DND-41 (cell line): ENCODE measurements around the gene DYNLT2B.

Experiments
- ATAC-seq: fragments of 200-7000 bp; cut with Tn5 transposase; 3 replicates; pipeline ENCODE4 v1.9.1; 2021; ENCODE audit warnings: low read depth; ENCODE audit not compliant: insufficient read depth
- DNase-seq: peaks from one replicate; pipeline ENCODE4 v3.0.0-alpha.2; 2020
- H2AFZ ChIP-seq: 2 replicates; pipeline ENCODE4 v1.6.0; 2012; ENCODE audit warnings: low read depth, low read length
- H3K27ac ChIP-seq: 2 replicates; pipeline ENCODE4 v1.5.1; 2012; ENCODE audit warnings: low read length, inconsistent platforms
- H3K27me3 ChIP-seq: fragments of 200-600 bp; sonication (generic); 2 replicates; pipeline ENCODE4 v1.6.0; 2012; ENCODE audit warnings: low read length, mild to moderate bottlenecking, inconsistent platforms; ENCODE audit not compliant: insufficient read depth, poor library complexity
- H3K36me3 ChIP-seq: 2 replicates; pipeline ENCODE4 v1.5.1; 2012; ENCODE audit warnings: low read length, inconsistent platforms; ENCODE audit not compliant: insufficient read depth
- H3K4me1 ChIP-seq: 2 replicates; pipeline ENCODE4 v1.5.1; 2012; ENCODE audit warnings: mild to moderate bottlenecking, low read length; ENCODE audit not compliant: insufficient read depth
- H3K4me2 ChIP-seq: 2 replicates; pipeline ENCODE4 v1.6.0; 2012; ENCODE audit warnings: mild to moderate bottlenecking, moderate library complexity, low read length, inconsistent platforms; ENCODE audit not compliant: insufficient read depth
- H3K4me3 ChIP-seq, 2 experiments: fragments of 200-600 bp in 1 of 2; shearing (Covaris generic) in 1 of 2; 2 replicates each; pipeline ENCODE4 v1.5.1; 2012 to 2016; ENCODE audit warnings: inconsistent platforms in 2 of 2, low read length in 2 of 2, mild to moderate bottlenecking in 2 of 2, low read depth in 1 of 2, moderate library complexity in 1 of 2
- H3K79me2 ChIP-seq: 2 replicates; pipeline ENCODE4 v1.6.0; 2012; ENCODE audit warnings: low read length, inconsistent platforms; ENCODE audit not compliant: insufficient read depth
- H3K9ac ChIP-seq: 2 replicates; pipeline ENCODE4 v1.6.0; 2012; ENCODE audit warnings: low read depth, mild to moderate bottlenecking, inconsistent platforms, low read length, moderate library complexity
- H3K9me3 ChIP-seq: 2 replicates; pipeline ENCODE4 v1.5.1; 2012; ENCODE audit warnings: low read length, moderate library complexity, mild to moderate bottlenecking, inconsistent platforms; ENCODE audit not compliant: insufficient read depth, severe bottlenecking
- H4K20me1 ChIP-seq: 2 replicates; pipeline ENCODE4 v1.6.0; 2012; ENCODE audit warnings: low read length; ENCODE audit not compliant: insufficient read depth
- EZH2 ChIP-seq: IDR thresholded peaks from 3 replicates; pipeline ENCODE4 v1.6.1; 2012; ENCODE audit warnings: borderline replicate concordance, low read depth, mild to moderate bottlenecking, moderate library complexity, low read length, inconsistent platforms; ENCODE audit not compliant: severe bottlenecking
- TF ChIP-seq, protein P1 (sequence below): IDR thresholded peaks from 2 replicates; pipeline ENCODE4 v1.5.1; 2012; ENCODE audit warnings: borderline replicate concordance, low read length, moderate library complexity, mild to moderate bottlenecking; ENCODE audit not compliant: poor library complexity, severe bottlenecking; ENCODE audit errors: extremely low read depth

The DYNLT2B gene

DNA sequence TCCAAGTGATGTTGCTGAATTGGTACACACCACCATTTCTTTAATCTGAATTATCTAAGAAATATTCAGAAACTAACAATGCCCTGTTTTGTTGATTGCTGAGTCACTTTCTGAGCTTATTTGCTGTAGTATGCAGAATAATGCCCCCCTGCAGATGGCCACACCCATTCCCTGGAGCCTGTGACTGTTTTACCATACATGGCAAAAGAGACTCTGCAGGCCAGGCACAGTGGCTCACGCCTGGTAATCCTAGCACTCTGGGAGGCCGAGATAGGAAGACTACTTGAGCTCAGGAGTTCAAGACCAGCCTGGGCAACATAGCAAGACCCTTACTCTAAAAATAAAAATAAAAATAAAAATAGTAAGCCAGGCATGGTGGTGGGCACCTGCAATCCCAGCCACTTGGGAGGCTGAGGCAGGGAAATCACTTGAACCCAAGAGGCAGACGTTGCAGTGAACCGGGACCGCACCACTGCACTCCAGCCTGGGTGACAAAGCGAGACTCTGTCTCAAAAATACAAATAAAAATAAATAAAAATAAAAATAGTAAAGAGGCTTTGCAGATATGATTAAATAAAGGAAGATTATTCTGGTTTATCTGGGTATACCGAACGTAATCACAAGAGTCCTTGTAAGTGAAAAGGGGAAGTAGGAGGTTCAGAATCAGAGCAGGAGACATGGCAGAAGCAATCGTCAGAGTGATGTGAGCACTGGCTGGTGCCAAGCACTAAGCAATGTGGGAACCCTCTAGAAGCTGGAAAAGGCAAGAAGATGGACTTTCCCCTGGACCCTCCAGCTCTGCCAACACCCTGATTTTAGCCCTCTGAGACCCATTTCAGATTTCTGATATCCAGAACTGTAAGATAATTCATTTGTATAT, 49.5 kb downstream of the DYNLT2B start:
- H3K4me1 ChIP-seq: no peaks in the 10 kb centered on the region
- TF ChIP-seq, protein P1, sequence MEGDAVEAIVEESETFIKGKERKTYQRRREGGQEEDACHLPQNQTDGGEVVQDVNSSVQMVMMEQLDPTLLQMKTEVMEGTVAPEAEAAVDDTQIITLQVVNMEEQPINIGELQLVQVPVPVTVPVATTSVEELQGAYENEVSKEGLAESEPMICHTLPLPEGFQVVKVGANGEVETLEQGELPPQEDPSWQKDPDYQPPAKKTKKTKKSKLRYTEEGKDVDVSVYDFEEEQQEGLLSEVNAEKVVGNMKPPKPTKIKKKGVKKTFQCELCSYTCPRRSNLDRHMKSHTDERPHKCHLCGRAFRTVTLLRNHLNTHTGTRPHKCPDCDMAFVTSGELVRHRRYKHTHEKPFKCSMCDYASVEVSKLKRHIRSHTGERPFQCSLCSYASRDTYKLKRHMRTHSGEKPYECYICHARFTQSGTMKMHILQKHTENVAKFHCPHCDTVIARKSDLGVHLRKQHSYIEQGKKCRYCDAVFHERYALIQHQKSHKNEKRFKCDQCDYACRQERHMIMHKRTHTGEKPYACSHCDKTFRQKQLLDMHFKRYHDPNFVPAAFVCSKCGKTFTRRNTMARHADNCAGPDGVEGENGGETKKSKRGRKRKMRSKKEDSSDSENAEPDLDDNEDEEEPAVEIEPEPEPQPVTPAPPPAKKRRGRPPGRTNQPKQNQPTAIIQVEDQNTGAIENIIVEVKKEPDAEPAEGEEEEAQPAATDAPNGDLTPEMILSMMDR: no peak
- no peak for TF ChIP-seq EZH2
- no peak overlapping the region for H3K4me2 ChIP-seq
- DNase-seq (no peak), ATAC-seq (no peak)
- H3K9ac ChIP-seq: no peak overlapping the region
- H3K9me3 ChIP-seq: peaks cover 4% of the 10 kb centered on the region
- peaks cover 8% of the 10 kb centered on the region; the same call in 1 of the 2 replicates for H3K79me2 ChIP-seq
- no peak overlapping the region for H3K4me3 ChIP-seq
- H4K20me1 ChIP-seq: no peaks in the 10 kb centered on the region
- H3K36me3 ChIP-seq: peaks cover 27% of the 10 kb centered on the region
- H2AFZ ChIP-seq: no peak overlapping the region
- no peaks in the 10 kb centered on the region for H3K27me3 ChIP-seq
- no peak overlapping the region for H3K27ac ChIP-seq

DNA sequence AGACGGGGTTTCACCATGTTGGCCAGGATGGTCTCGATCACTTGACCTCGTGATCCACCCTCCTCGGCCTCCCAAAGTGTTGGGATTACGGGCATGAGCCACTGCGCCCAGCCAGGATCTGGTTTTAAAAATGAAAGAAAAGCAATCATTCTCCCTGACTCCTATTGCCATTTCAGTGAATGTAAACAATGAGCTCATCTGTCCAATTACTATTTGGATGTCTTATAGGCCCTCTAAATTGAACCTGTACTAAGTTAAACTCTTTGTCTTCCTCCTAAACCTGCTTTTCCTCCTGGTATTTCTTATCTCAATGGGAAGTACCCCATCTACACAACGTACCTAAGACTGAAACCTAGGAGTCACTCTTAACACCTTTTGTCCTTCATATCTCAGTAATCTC, 54.2 kb downstream of the DYNLT2B start:
- Histone ChIP-seq H3K79me2 (0 out of 2 replicates have a peak, but pooled peaks cover 4% of the 10 kb centered on the region), H3K4me2 (no peak overlapping the region), H3K9me3 (no peaks in the 10 kb centered on the region), H2AFZ (no peak overlapping the region), H3K9ac (no peak overlapping the region), H3K27ac (no peak overlapping the region), H3K4me1 (no peaks in the 10 kb centered on the region), H4K20me1 (no peaks in the 10 kb centered on the region), H3K36me3 (peaks cover 20% of the 10 kb centered on the region; the same call in 1 of the 2 replicates), H3K4me3 (no peak overlapping the region), H3K27me3 (no peaks in the 10 kb centered on the region)
- TF ChIP-seq EZH2: no peak
- TF ChIP-seq, protein P1: no peak
- no peak for ATAC-seq
- DNase-seq: no peak

DNA sequence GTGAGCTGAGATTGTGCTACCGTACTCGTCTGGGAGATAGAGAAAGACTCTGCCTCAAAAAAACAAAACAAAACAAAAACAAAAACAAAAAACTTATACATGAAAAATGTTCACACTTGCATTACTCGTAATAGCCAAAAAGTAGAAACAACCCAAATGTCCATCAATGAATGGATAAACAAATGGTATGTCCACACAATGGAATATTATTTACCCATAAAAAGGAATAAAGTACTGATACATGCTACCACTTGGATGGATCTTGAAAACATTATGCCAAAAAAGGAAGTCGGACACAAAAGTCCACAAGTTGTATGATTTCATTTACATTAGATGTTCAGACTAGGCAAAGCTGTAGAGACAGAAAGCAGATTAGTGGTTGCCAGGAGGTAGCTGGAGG, 57.3 kb downstream of the DYNLT2B start:
- H3K27me3 ChIP-seq: no peaks in the 10 kb centered on the region
- no peak overlapping the region for H3K4me3 ChIP-seq
- H2AFZ ChIP-seq: no peak overlapping the region
- DNase-seq (no peak), ATAC-seq (no peak)
- TF ChIP-seq, protein P1: no peak
- TF ChIP-seq EZH2: no peak
- no peak overlapping the region for H3K4me2 ChIP-seq
- H3K9ac ChIP-seq: no peak overlapping the region
- H3K9me3 ChIP-seq: no peaks in the 10 kb centered on the region
- H3K79me2 ChIP-seq: 0 out of 2 replicates have a peak, but pooled peaks cover 4% of the 10 kb centered on the region
- no peaks in the 10 kb centered on the region for H3K4me1 ChIP-seq
- no peaks in the 10 kb centered on the region for H4K20me1 ChIP-seq
- H3K27ac ChIP-seq: no peak overlapping the region
- H3K36me3 ChIP-seq: peaks cover 18% of the 10 kb centered on the region; the same call in 1 of the 2 replicates
